H1 (cell line): ENCODE measurements around the gene EVPLL. TPM values are rescaled to one million over a fixed set of nuclear protein-coding genes. Genes with fewer than 3 reads are reported as not detected.

Source experiments
- CTCF ChIA-PET: fragments of 300-600 bp; sonication (Branson Sonifier 250); formaldehyde crosslinking; loops from one replicate; lab custom pipeline; 2021; ENCODE audit not compliant: partially characterized antibody; lab: Charles Lee
- POLR2A ChIA-PET: fragments of 300-600 bp; sonication (Branson Sonifier 250); formaldehyde crosslinking; loops from one replicate; lab custom pipeline; 2021; ENCODE audit warnings: inconsistent platforms; ENCODE audit not compliant: partially characterized antibody; lab: Charles Lee
- DNase-seq, 2 experiments: peaks; one replicate each; pipeline versions ENCODE4 v3.0.0 to v3.0.0-alpha.2; 2010 to 2022; ENCODE audit warnings: low spot score in 2 of 2, low read depth in 1 of 2, mixed read lengths in 1 of 2
- FAIRE-seq: peaks from 2 replicates; lab custom pipeline; 2011; peaks lifted over from hg19 to GRCh38; lab: Jason Lieb, UNC
- H2AFZ ChIP-seq: 2 replicates; pipeline ENCODE4 v1.8.1; 2012; ENCODE audit warnings: low read length, inconsistent platforms
- H2AK5ac ChIP-seq: 2 replicates; pipeline ENCODE4 v1.6.1; 2013; ENCODE audit warnings: low read depth, low read length
- H2BK120ac ChIP-seq: replicated peaks from 2 replicates; pipeline ENCODE3; 2013; ENCODE audit warnings: low read depth, low read length, inconsistent platforms
- H2BK12ac ChIP-seq: 2 replicates; pipeline ENCODE4 v1.6.1; 2013; ENCODE audit warnings: low read depth, low read length
- H2BK15ac ChIP-seq: 2 replicates; pipeline ENCODE4 v1.6.1; 2013; ENCODE audit warnings: low read length
- H2BK20ac ChIP-seq: 2 replicates; pipeline ENCODE4 v1.6.1; 2013; ENCODE audit warnings: low read length
- H2BK5ac ChIP-seq: 2 replicates; pipeline ENCODE4 v1.6.1; 2013; ENCODE audit warnings: low read depth, low read length
- H3K14ac ChIP-seq: 2 replicates; pipeline ENCODE4 v1.6.1; 2013; ENCODE audit warnings: inconsistent platforms; ENCODE audit not compliant: insufficient read length
- H3K18ac ChIP-seq: 2 replicates; pipeline ENCODE4 v1.6.1; 2013; ENCODE audit warnings: low read length; ENCODE audit errors: extremely low read depth
- H3K23ac ChIP-seq: 2 replicates; pipeline ENCODE4 v1.6.1; 2013; ENCODE audit warnings: inconsistent platforms; ENCODE audit not compliant: insufficient read length
- H3K23me2 ChIP-seq: 2 replicates; pipeline ENCODE4 v1.6.1; 2013; ENCODE audit warnings: low read depth, low read length
- H3K27ac ChIP-seq: 2 replicates; pipeline ENCODE4 v1.6.1; 2011; ENCODE audit warnings: low read depth, low read length, inconsistent platforms
- H3K27me3 ChIP-seq, 4 experiments: replicated peaks in 1 of 4; 1 replicate in 1 of 4; 2 replicates in 3 of 4; pipeline versions ENCODE4 v1.6.1 to v1.8.1; 2011 to 2013; ENCODE audit warnings: low read length in 3 of 4, mild to moderate bottlenecking in 3 of 4, inconsistent platforms in 2 of 4, mixed read lengths in 2 of 4, moderate library complexity in 1 of 4; ENCODE audit not compliant: control insufficient read depth in 3 of 4, insufficient read depth in 3 of 4; ENCODE audit errors: extremely low read depth in 1 of 4
- H3K36me3 ChIP-seq, 4 experiments: 2 replicates each; pipeline versions ENCODE4 v1.6.1 to v1.8.1; 2011 to 2013; ENCODE audit warnings: mild to moderate bottlenecking in 4 of 4, low read length in 3 of 4, moderate library complexity in 2 of 4, control low read depth in 1 of 4, inconsistent platforms in 1 of 4; ENCODE audit not compliant: insufficient read depth in 4 of 4, control insufficient read depth in 2 of 4
- H3K4ac ChIP-seq: replicated peaks from 2 replicates; pipeline ENCODE3; 2013; ENCODE audit warnings: low read length, low read depth, mixed read lengths, inconsistent platforms; ENCODE audit not compliant: insufficient read length
- H3K4me1 ChIP-seq, 4 experiments: replicated peaks in 1 of 4; 1 replicate in 1 of 4; 2 replicates in 3 of 4; pipeline versions ENCODE4 v1.6.1 to v1.8.1; 2011 to 2013; ENCODE audit warnings: low read length in 3 of 4, inconsistent platforms in 2 of 4, mixed read lengths in 1 of 4; ENCODE audit not compliant: insufficient read depth in 4 of 4, control insufficient read depth in 3 of 4
- H3K4me2 ChIP-seq, 2 experiments: 2 replicates each; pipeline versions ENCODE4 v1.6.1 to v1.8.1; 2011 to 2013; ENCODE audit warnings: low read depth in 2 of 2, low read length in 2 of 2, control low read depth in 1 of 2, inconsistent platforms in 1 of 2, mild to moderate bottlenecking in 1 of 2; ENCODE audit not compliant: insufficient read depth in 1 of 2
- H3K4me3 ChIP-seq, 4 experiments: fragments of 200-600, 300-600 bp in 1 of 4; sonication (generic), shearing (Covaris generic), sonication (Bioruptor Twin) in 1 of 4; 2 replicates each; pipeline versions ENCODE4 v1.5.1 to v1.8.1; 2011 to 2016; ENCODE audit warnings: low read length in 4 of 4, low read depth in 3 of 4, control low read depth in 2 of 4, inconsistent platforms in 2 of 4, mild to moderate bottlenecking in 2 of 4, mixed read lengths in 1 of 4, moderate library complexity in 1 of 4; ENCODE audit not compliant: insufficient read depth in 2 of 4; ENCODE audit errors: extremely low read depth in 1 of 4
- H3K56ac ChIP-seq: replicated peaks from 2 replicates; pipeline ENCODE3; 2013; ENCODE audit warnings: low read depth, mild to moderate bottlenecking, mixed read lengths, low read length, inconsistent platforms; ENCODE audit not compliant: insufficient read length
- H3K79me1 ChIP-seq: 2 replicates; pipeline ENCODE4 v1.6.1; 2013; ENCODE audit warnings: low read depth, low read length, control low read depth
- H3K79me2 ChIP-seq, 2 experiments: 2 replicates each; pipeline versions ENCODE4 v1.6.1 to v1.8.1; 2012 to 2013; ENCODE audit warnings: low read length in 2 of 2, mild to moderate bottlenecking in 2 of 2, inconsistent platforms in 1 of 2; ENCODE audit not compliant: insufficient read depth in 2 of 2, control insufficient read depth in 1 of 2
- H3K9ac ChIP-seq, 4 experiments: replicated peaks in 1 of 4; 1 replicate in 1 of 4; 2 replicates in 3 of 4; pipeline versions ENCODE4 v1.6.1 to v1.8.1; 2011 to 2013; ENCODE audit warnings: low read depth in 3 of 4, low read length in 3 of 4, control low read depth in 2 of 4, mild to moderate bottlenecking in 2 of 4, moderate library complexity in 2 of 4, inconsistent platforms in 1 of 4; ENCODE audit errors: extremely low read depth in 1 of 4
- H3K9me3 ChIP-seq, 2 experiments: 2 replicates each; pipeline versions ENCODE4 v1.6.1 to v1.8.1; 2012 to 2013; ENCODE audit warnings: mild to moderate bottlenecking in 2 of 2, moderate library complexity in 2 of 2, control low read depth in 1 of 2, inconsistent platforms in 1 of 2, low read depth in 1 of 2, low read length in 1 of 2, mixed read lengths in 1 of 2; ENCODE audit not compliant: insufficient read depth in 2 of 2
- H4K20me1 ChIP-seq, 2 experiments: replicated peaks in 1 of 2; 2 replicates each; pipeline versions ENCODE3 to v1.8.1; 2011 to 2013; ENCODE audit warnings: inconsistent platforms in 2 of 2, low read length in 2 of 2, mild to moderate bottlenecking in 1 of 2; ENCODE audit not compliant: insufficient read depth in 2 of 2, control insufficient read depth in 1 of 2
- H4K5ac ChIP-seq: 2 replicates; pipeline ENCODE4 v1.6.1; 2013; ENCODE audit warnings: low read length, low read depth, mixed read lengths, inconsistent platforms; ENCODE audit not compliant: insufficient read length
- H4K8ac ChIP-seq: 2 replicates; pipeline ENCODE4 v1.8.0; 2013; ENCODE audit warnings: mild to moderate bottlenecking, moderate library complexity, low read length, inconsistent platforms; ENCODE audit not compliant: insufficient read depth; ENCODE audit errors: extremely low read depth
- H4K91ac ChIP-seq: replicated peaks from 2 replicates; pipeline ENCODE3; 2013; ENCODE audit warnings: low read length, mixed read lengths, inconsistent platforms; ENCODE audit not compliant: insufficient read length
- ATF2 ChIP-seq: IDR thresholded peaks from 2 replicates; pipeline ENCODE4 v1.6.1; 2012; ENCODE audit warnings: low read length, inconsistent platforms
- CBX5 ChIP-seq: fragments of 300-800, 300-1000 bp; sonication (generic); IDR thresholded peaks from 2 replicates; pipeline ENCODE4 v1.7.1; 2016; ENCODE audit warnings: antibody characterized with exemption, low read length, low read depth
- CHD1 ChIP-seq: IDR thresholded peaks from 2 replicates; pipeline ENCODE4 v1.6.1; 2012; ENCODE audit warnings: low read depth, low read length, improper control_type of control experiment
- EGR1 ChIP-seq: IDR thresholded peaks from 2 replicates; pipeline ENCODE4 v1.6.1; 2011; ENCODE audit warnings: low read depth, low read length, borderline replicate concordance
- EP300 ChIP-seq, 2 experiments: IDR thresholded peaks; 1 replicate in 1 of 2; 2 replicates in 1 of 2; pipeline ENCODE4 v1.6.1; 2011 to 2012; ENCODE audit warnings: low read depth in 2 of 2, low read length in 2 of 2, mild to moderate bottlenecking in 2 of 2, borderline replicate concordance in 1 of 2, inconsistent platforms in 1 of 2, moderate library complexity in 1 of 2
- MAX ChIP-seq: IDR thresholded peaks from 2 replicates; pipeline ENCODE4 v1.6.1; 2012; ENCODE audit warnings: inconsistent platforms
- SP1 ChIP-seq: IDR thresholded peaks from 2 replicates; pipeline ENCODE4 v1.6.1; 2011; ENCODE audit warnings: low read depth, low read length
- WGBS, 2 experiments: shearing (Covaris generic) in 1 of 2; methylation state at CpG; one replicate each; pipeline versions ENCODE4 v1.1.6 to v1.1.7; 2013 to 2015; ENCODE audit warnings: low lambda C conversion rate in 2 of 2, mixed read lengths in 2 of 2, inconsistent platforms in 1 of 2, low coverage in 1 of 2, missing lambda C conversion rate in 1 of 2; ENCODE audit not compliant: insufficient replicate concordance in 2 of 2, insufficient coverage in 1 of 2, insufficient read length in 1 of 2; ENCODE audit errors: extremely low coverage in 1 of 2, missing lambda C conversion rate in 1 of 2; 5-methylcytosine and 5-hydroxymethylcytosine counted together
- polyA plus RNA-seq, 7 experiments: library from polyadenylated mRNA; depleted of rRNA in 3 of 7; stranded (reverse) in 5 of 7; unstranded in 2 of 7; fragments of >200 nt in 5 of 7; fragments of 200-250 nt in 2 of 7; gene quantifications; 1 replicate in 5 of 7; 2 replicates in 1 of 7; 4 replicates in 1 of 7; pipeline versions ENCODE4 v1.2.1 to v1.2.3, GENCODE V29; 2011 to 2013; ENCODE audit warnings: missing spikeins in 2 of 7, mixed read lengths in 2 of 7
- total RNA-seq: library from RNA; stranded (reverse); fragmentation: NEBNext Ultra II Directional; extraction: Animal tissue kit (Norgen Biotek cat#: 25700); gene quantifications from 2 replicates; pipeline ENCODE4 v1.2.1, GENCODE V29; 2021

Gene EVPLL
- total and polyA plus RNA-seq, 2 of the 8 experiments (the other 6 are each of a cell fraction or from before 2014, with no cell fraction given): 0.06 TPM; not detected in 1

- Histone ChIP-seq H3K4me1 (no peaks in the 10 kb centered on the region), H3K79me1 (no peaks in the 10 kb centered on the region), H3K14ac (no peak overlapping the region), H3K79me2 (no peaks in the 10 kb centered on the region), H3K4me2 (no peak overlapping the region), H2BK5ac (no peak overlapping the region), H3K9ac (no peak overlapping the region), H3K27ac (no peak overlapping the region), H3K23ac (no peak overlapping the region), H4K91ac (no peak overlapping the region), H3K18ac (no peak overlapping the region), H3K27me3 (no peaks in the 10 kb centered on the region), H4K5ac (no peak overlapping the region), H3K56ac (no peak overlapping the region), H2BK120ac (no peak overlapping the region), H2BK15ac (no peak overlapping the region), H2AK5ac (no peak overlapping the region), H4K8ac (no peak overlapping the region), H4K20me1 (no peaks in the 10 kb centered on the region), H3K4me3 (no peak overlapping the region), H3K23me2 (no peaks in the 10 kb centered on the region), H3K9me3 (no peaks in the 10 kb centered on the region), H3K4ac (no peak overlapping the region), H2BK12ac (no peak overlapping the region), H2BK20ac (no peak overlapping the region), H3K36me3 (no peaks in the 10 kb centered on the region), H2AFZ (no peak overlapping the region)
- POLR2A ChIA-PET: no interaction called here
- TF ChIP-seq ATF2 (no peak), EP300 (IDR thresholded peaks at IDR 0.05; ENCODE audit: borderline replicate concordance in 1 of 2, low read depth in 2 of 2, low read length in 2 of 2) (no peak), SP1 (no peak), CHD1 (no peak), MAX (no peak), CBX5 (no peak), EGR1 (no peak)
- WGBS, 2 experiments: 95% methylated on average over 8 of the region's 8 CpGs; no CpG with 5 or more reads in 1 of the 2 experiments
- CTCF ChIA-PET: no interaction called here
- DNase-seq (no peak), FAIRE-seq (no peak)
These were observed 8.6 kb upstream of the EVPLL start for GRCh38 chr17:18368946-18369345.
